GM19452 (cell line): ENCODE results near the gene KIF16B.
"Not testable (repeated sequence)": the region's sequence is repeated elsewhere in the genome, so short reads cannot be mapped to it uniquely, and the experiment has no call there.

Experiments
- ATAC-seq: cut with Tn5 transposase; IDR thresholded peaks from one replicate; pipeline ENCODE4 v1.9.1; 2021; ENCODE audit not compliant: unreplicated experiment

Gene KIF16B

GRCh38 chr20:16267526-16267925 lies 305.7 kb downstream of the KIF16B start:
- no peak for ATAC-seq

GRCh38 chr20:16265334-16265733 lies 307.9 kb downstream of the KIF16B start:
- ATAC-seq = no peak

GRCh38 chr20:16263582-16263981 lies 309.7 kb downstream of the KIF16B start:
- ATAC-seq = no peak

DNA sequence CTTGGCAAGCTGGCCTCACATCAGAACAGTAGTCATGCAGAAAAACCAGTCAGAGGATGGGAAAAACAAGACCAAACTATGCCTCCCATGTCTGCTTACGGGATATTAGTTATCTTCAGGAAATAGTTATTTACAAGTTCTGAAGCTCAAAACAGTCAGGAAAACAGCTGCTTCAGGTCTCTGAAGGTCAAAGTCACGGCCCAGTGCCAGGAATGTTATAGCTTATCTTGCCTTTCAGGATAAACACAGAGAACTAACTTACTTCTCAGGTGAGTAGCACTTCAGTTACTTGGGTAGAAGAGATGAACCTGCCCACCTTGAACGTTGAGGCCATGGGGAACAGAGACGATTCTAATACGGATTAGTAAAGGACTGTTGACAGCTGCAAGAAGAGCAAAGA lies 310.7 kb downstream of the KIF16B start:
- ATAC-seq = no peak

DNA sequence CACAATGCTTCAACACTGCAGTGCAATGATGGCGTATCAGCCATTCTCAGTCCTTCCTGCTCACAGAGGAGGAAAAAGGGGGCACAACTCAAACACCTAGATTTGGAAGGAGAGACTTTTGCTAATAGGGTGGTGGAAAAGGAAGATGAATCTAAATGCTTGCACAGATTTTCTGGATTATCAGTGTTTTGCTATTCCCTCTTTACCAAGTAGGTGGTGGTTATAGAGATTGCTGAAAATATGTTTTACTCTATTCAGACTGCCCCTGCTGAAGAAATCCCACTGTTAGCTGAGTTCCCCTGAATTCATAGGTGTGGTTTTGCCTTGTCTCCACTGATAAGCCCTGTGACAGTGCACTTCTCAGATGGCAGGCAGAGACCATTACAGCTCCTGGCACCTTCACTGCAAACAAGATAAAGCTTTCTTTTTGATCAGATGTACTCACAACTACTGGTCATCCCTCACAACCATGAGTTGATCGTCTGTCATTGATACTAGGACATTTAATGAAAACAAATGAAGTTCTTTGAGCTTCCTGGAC lies 311.4 kb downstream of the KIF16B start:
- no peak for ATAC-seq

GRCh38 chr20:16260911-16261310 lies 312.3 kb downstream of the KIF16B start:
- no peak for ATAC-seq

DNA sequence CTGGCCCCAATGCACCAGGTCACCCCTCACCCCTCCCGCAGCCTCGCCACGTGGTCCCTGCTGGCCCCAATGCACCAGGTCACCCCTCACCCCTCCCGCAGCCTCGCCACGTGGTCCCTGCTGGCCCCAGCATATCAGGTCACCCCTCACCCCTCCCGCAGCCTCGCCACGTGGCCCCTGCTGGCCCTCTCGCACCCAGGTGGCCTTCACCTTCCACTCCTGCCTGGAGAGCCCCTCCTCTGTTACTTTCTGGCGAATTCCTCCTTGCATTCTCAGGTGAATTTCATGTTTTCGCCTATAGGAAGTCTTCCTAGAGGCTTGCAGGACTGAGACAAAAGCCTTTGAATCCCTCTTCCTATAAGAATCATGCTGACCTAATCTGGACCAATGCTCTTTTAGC lies 313.1 kb downstream of the KIF16B start:
- ATAC-seq = not testable (repeated sequence)

GRCh38 chr20:16258766-16259165 lies 314.5 kb downstream of the KIF16B start:
- no peak for ATAC-seq

- no peak for ATAC-seq
Observed at GRCh38 chr20:16257813-16258430, 315.3 kb downstream of the KIF16B start.

DNA sequence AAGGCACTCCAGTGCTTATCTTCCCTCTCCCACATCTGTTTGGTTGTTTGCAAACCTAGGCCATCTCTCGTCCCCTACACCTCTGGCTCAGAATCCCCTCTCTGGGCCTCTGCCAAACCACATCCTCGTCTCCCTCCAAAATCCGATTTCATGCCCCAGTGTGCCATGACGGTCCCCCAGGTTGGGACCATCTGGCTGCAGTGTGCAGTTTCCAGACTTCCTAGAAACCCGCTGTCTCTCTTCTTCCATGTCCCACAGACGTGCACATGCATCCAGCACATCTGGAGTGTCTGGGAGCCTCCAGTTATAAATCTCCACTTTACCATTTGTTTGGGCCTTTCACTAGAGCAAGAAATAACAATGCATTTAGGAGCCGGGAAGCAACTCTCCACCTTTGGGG lies 316.2 kb downstream of the KIF16B start:
- no peak for ATAC-seq

GRCh38 chr20:16246870-16247269 lies 326.4 kb downstream of the KIF16B start:
- ATAC-seq = no peak

- no peak for ATAC-seq
Observed at GRCh38 chr20:16246291-16246690, 327.0 kb downstream of the KIF16B start.

- ATAC-seq = no peak
Observed at GRCh38 chr20:16245879-16246278, 327.4 kb downstream of the KIF16B start.

GRCh38 chr20:16244892-16245291 lies 328.4 kb downstream of the KIF16B start:
- no peak for ATAC-seq

- no peak for ATAC-seq
Observed at GRCh38 chr20:16243470-16243869, 329.8 kb downstream of the KIF16B start.

- ATAC-seq = no peak
Observed at GRCh38 chr20:16241911-16242310, 331.3 kb downstream of the KIF16B start.

- no peak for ATAC-seq
Observed at GRCh38 chr20:16240355-16240754, 332.9 kb downstream of the KIF16B start.

DNA sequence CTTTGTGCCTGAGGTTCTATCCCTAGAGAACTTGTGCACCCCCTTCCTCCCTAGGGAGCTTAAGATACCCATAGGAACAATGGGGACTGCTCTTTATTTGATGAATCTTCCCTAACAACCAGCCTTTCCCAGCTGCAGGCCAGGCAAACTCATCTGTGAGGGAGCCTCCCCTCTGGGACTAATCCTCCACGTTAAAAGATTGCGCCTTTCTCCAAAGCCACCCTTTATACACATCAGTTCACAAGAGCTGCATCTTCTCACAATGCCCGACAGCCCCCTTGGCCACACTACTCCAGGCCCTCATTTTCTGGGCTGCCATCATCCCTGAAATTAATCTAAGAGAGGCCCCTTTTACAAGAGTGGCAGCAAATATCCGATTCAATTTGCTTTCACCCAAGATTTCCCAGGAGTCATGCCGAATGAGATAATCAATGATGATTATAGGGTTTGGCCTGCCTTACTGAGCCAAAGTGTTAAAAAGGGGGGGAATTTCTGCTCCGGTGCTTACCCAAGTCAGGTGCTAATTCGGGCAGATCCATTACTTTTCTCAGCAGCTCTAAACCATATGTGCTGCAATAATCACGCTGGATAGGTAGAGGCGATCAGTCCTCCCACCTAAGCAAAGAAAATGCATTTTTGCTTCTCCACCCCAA lies 336.5 kb downstream of the KIF16B start:
- no peak for ATAC-seq

DNA sequence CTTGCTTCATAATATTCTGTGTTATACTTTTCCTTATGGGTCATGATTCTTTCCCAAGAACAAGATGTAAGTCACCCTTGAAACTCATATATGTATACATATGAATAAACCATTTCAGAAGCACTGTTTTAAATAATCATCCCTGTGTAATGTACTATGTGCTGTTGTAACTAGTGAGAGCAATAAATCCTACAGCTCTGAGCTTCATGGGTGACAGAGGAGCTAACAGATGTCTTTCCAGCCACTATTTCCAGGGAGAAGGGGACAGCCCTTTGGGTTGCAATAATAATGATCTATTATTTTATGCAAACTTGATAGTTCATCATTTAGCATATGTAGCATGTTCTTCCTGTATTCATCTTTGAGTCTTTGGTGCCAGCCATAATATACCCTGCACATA lies 342.8 kb downstream of the KIF16B start:
- no peak for ATAC-seq

DNA sequence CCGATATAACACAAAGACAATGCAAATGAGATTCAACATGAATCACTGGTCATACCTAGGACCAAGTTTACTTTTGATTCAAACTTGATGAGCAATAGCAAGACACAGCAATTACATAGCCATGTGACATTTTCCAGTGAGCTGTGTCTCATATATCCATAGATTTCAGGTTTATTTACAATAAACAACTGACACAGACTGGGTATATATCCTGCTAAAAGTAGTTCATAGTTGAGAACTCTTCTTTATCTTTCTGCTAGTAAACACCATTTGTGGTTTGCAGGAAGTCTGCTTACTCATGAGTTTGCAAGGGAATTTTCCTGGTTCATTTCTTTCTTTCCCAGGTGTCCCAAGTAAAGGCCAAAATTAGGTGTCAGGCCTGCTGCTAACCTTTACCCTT lies 343.4 kb downstream of the KIF16B start:
- ATAC-seq = no peak

- ATAC-seq = no peak
Observed at GRCh38 chr20:16228722-16229121, 344.5 kb downstream of the KIF16B start.

GRCh38 chr20:16226961-16227360 lies 346.3 kb downstream of the KIF16B start:
- not testable (repeated sequence) for ATAC-seq

GRCh38 chr20:16224836-16225235 lies 348.4 kb downstream of the KIF16B start:
- ATAC-seq = no peak
